Smooth muscle cell (in vitro differentiated cells): ENCODE measurements around the gene WDR47. TPM values are rescaled to one million over a fixed set of nuclear protein-coding genes. Genes with fewer than 3 reads are reported as not detected.
"Not testable (repeated sequence)": the region's sequence is repeated elsewhere in the genome, so short reads cannot be mapped to it uniquely, and the experiment has no call there.

Source experiments
- DNase-seq: peaks from one replicate; lab custom pipeline; 2025; ENCODE audit not compliant: unreplicated experiment; lab: John Stamatoyannopoulos, UW
- H2AFZ ChIP-seq: fragments of 200-600 bp; sonication (generic); 2 replicates; pipeline ENCODE4 v1.6.0; 2016; ENCODE audit warnings: antibody characterized with exemption, low read depth, mild to moderate bottlenecking
- H3F3A ChIP-seq: fragments of 200-600 bp; sonication (generic); 2 replicates; pipeline ENCODE4 v1.6.0; 2017; ENCODE audit warnings: antibody characterized with exemption, low read depth
- H3K27ac ChIP-seq: fragments of 200-600 bp; sonication (generic); 2 replicates; pipeline ENCODE4 v1.5.1; 2016; ENCODE audit warnings: low read depth, mild to moderate bottlenecking
- H3K27me3 ChIP-seq: fragments of 200-600 bp; sonication (generic); 2 replicates; pipeline ENCODE4 v1.6.1; 2016; ENCODE audit warnings: low read depth, mild to moderate bottlenecking
- H3K36me3 ChIP-seq: fragments of 200-600 bp; sonication (generic); 2 replicates; pipeline ENCODE4 v1.5.1; 2016; ENCODE audit warnings: low read depth
- H3K4me1 ChIP-seq: fragments of 200-600 bp; sonication (generic); 2 replicates; pipeline ENCODE4 v1.5.1; 2016; ENCODE audit warnings: low read depth
- H3K4me2 ChIP-seq: fragments of 200-600 bp; sonication (generic); 2 replicates; pipeline ENCODE4 v1.6.0; 2016; ENCODE audit warnings: mild to moderate bottlenecking
- H3K4me3 ChIP-seq: fragments of 200-600 bp; sonication (generic); 2 replicates; pipeline ENCODE4 v1.5.1; 2016; ENCODE audit warnings: mild to moderate bottlenecking
- H3K79me2 ChIP-seq: fragments of 200-600 bp; sonication (generic); 2 replicates; pipeline ENCODE4 v1.6.0; 2016; ENCODE audit warnings: low read depth, mild to moderate bottlenecking
- H3K9ac ChIP-seq: fragments of 200-600 bp; sonication (generic); 2 replicates; pipeline ENCODE4 v1.6.0; 2016; ENCODE audit warnings: low read depth
- H3K9me3 ChIP-seq: fragments of 200-600 bp; sonication (generic); replicated peaks from 2 replicates; pipeline ENCODE4 v1.5.1; 2016; ENCODE audit warnings: low read depth
- H4K20me1 ChIP-seq: fragments of 200-600 bp; sonication (generic); 2 replicates; pipeline ENCODE4 v1.6.0; 2016; ENCODE audit warnings: low read depth
- WGBS: methylation state at CpG from one replicate; pipeline ENCODE4 v1.1.7; 2016; ENCODE audit warnings: low lambda C conversion rate; 5-methylcytosine and 5-hydroxymethylcytosine counted together
- polyA plus RNA-seq: library from polyadenylated mRNA; unstranded; fragments of >200 nt; fragmentation: Nextera tagmentation; extraction: Ambion mirVana; gene quantifications from 2 replicates; pipeline ENCODE4 v1.2.1, GENCODE V29; 2016
- total RNA-seq: library from RNA; depleted of rRNA; stranded (reverse); fragments of >200 nt; gene quantifications from 2 replicates; pipeline ENCODE4 v1.2.3, GENCODE V29; 2014
- TF ChIP-seq, protein P1 (sequence below): fragments of 200-600 bp; sonication (generic); IDR thresholded peaks from 2 replicates; pipeline ENCODE4 v1.5.1; 2017; ENCODE audit warnings: borderline replicate concordance, mild to moderate bottlenecking, antibody characterized with exemption; ENCODE audit not compliant: insufficient read depth, poor library complexity, severe bottlenecking

Gene WDR47
- total and polyA plus RNA-seq, 2 experiments from 2014 or later: 5.8 to 16.0 TPM

DNA sequence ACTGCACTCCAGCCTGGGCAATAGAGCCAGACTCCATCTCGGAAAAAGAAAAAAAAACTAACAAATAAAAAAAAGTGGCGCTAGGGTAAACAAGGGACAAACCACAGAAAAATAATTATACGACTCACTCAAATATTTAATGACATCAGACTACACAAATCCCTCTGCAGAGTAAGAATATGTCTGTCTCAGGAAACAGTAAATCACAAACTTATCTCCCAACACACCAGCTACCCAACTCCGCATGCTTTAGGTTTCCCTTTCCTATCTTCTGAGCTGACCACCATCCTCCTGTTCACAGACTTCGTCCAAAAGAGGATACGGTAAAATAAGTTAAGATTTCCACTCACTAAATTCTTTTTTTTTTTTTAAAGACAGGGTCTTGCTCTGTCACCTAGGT lies 16.2 kb downstream of the WDR47 start:
- Histone ChIP-seq H3F3A (no peaks in the 10 kb centered on the region), H3K4me2 (no peak overlapping the region), H3K9ac (no peak overlapping the region), H2AFZ (no peak overlapping the region), H4K20me1 (peaks cover 13% of the 10 kb centered on the region), H3K27ac (no peak overlapping the region), H3K27me3 (no peaks in the 10 kb centered on the region), H3K79me2 (peaks cover 45% of the 10 kb centered on the region), H3K4me1 (no peaks in the 10 kb centered on the region), H3K4me3 (no peak overlapping the region), H3K36me3 (no peaks in the 10 kb centered on the region), H3K9me3 (no peaks in the 10 kb centered on the region)
- WGBS: 71% methylated on average over 6 of the region's 6 CpGs
- TF ChIP-seq, protein P1, sequence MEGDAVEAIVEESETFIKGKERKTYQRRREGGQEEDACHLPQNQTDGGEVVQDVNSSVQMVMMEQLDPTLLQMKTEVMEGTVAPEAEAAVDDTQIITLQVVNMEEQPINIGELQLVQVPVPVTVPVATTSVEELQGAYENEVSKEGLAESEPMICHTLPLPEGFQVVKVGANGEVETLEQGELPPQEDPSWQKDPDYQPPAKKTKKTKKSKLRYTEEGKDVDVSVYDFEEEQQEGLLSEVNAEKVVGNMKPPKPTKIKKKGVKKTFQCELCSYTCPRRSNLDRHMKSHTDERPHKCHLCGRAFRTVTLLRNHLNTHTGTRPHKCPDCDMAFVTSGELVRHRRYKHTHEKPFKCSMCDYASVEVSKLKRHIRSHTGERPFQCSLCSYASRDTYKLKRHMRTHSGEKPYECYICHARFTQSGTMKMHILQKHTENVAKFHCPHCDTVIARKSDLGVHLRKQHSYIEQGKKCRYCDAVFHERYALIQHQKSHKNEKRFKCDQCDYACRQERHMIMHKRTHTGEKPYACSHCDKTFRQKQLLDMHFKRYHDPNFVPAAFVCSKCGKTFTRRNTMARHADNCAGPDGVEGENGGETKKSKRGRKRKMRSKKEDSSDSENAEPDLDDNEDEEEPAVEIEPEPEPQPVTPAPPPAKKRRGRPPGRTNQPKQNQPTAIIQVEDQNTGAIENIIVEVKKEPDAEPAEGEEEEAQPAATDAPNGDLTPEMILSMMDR: no peak
- DNase-seq: no peak

DNA sequence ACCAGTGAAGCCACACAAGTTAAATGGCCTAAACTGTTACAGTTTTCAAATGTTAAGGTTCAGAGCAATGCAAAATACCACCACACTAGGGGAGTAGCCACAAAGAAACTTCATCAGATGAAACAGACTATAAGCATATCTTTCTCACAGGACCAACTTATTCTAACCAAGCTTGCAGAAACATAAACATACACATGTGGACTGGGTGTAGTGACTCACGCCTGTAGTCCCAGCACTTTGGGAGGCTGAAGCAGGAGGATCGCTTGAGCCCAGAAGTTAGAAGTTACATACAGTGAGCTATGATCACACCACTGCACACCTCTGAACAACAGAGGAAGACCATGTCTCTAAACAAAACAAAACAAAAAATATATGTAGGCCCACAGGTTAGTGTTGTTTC lies 17.3 kb downstream of the WDR47 start:
- H3K4me2 ChIP-seq: no peak overlapping the region
- WGBS: 90% methylated on average over 2 of the region's 2 CpGs
- H3K27me3 ChIP-seq: no peaks in the 10 kb centered on the region
- H3K79me2 ChIP-seq: peaks cover 36% of the 10 kb centered on the region
- TF ChIP-seq, protein P1: no peak
- no peaks in the 10 kb centered on the region for H3F3A ChIP-seq
- H3K4me3 ChIP-seq: no peak overlapping the region
- H4K20me1 ChIP-seq: peaks cover 5% of the 10 kb centered on the region
- no peak overlapping the region for H3K9ac ChIP-seq
- no peak for DNase-seq
- no peak overlapping the region for H2AFZ ChIP-seq
- no peaks in the 10 kb centered on the region for H3K4me1 ChIP-seq
- no peak overlapping the region for H3K27ac ChIP-seq
- H3K9me3 ChIP-seq: no peaks in the 10 kb centered on the region
- H3K36me3 ChIP-seq: no peaks in the 10 kb centered on the region

DNA sequence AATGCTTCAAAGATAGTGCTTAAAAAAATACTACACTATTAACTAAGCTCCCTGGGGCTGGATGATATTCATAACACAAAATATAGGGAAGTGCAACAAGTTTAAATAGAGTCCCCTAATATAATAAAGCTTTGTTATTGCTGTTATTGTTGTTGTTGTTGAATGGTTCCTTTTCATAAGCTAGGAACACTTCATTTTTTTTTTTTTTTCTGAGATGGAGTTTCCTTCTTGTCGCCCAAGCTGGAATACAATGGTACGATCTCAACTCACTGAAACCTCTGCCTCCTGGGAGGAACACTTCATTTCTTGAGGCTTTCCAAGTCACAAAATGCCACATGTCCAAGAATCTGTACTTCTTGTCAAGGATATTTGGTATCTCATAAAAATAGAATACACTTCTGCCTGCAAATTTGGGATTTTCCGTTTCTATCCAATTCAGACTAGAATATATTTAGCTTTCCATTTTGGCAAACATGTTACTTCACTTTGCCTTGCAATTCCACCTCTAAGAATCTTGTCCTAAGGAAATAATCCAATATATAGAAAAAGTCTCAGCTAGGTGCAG lies 21.1 kb downstream of the WDR47 start:
- H3K4me1 ChIP-seq: no peaks in the 10 kb centered on the region
- no peak overlapping the region for H2AFZ ChIP-seq
- no peak for DNase-seq
- H3K79me2 ChIP-seq: peaks cover 4% of the 10 kb centered on the region
- no peak overlapping the region for H3K4me2 ChIP-seq
- H3F3A ChIP-seq: no peaks in the 10 kb centered on the region
- H3K9ac ChIP-seq: no peak overlapping the region
- TF ChIP-seq, protein P1: no peak
- H3K4me3 ChIP-seq: no peak overlapping the region
- H4K20me1 ChIP-seq: peaks cover 5% of the 10 kb centered on the region
- no peaks in the 10 kb centered on the region for H3K27me3 ChIP-seq
- H3K27ac ChIP-seq: no peak overlapping the region
- peaks cover 3% of the 10 kb centered on the region for H3K9me3 ChIP-seq
- 91% methylated on average over 3 of the region's 3 CpGs for WGBS
- no peaks in the 10 kb centered on the region for H3K36me3 ChIP-seq

DNA sequence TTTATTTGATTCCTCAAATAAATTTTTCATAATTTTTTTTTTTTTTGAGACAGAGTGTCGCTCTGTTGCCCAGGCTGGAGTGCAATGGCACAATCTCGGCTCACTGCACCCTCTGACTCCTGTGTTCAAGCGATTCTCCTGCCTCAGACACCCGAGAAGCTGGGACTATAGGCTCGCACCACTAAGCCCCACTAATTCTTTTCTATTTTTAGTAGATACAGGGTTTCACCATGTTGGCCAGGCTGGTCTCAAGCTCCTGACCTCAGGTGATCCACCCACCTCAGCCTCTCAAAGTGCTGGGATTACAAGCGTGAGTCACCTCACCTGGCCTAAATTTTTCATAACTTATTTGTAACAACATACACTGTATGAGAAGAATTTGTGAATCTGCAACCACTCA lies 24.2 kb downstream of the WDR47 start:
- not testable (repeated sequence) for H2AFZ ChIP-seq, H3K4me3 ChIP-seq, H3K27me3 ChIP-seq, H3K9me3 ChIP-seq, H3F3A ChIP-seq, H4K20me1 ChIP-seq, H3K79me2 ChIP-seq, H3K4me1 ChIP-seq, H3K4me2 ChIP-seq, H3K36me3 ChIP-seq, H3K27ac ChIP-seq, DNase-seq, H3K9ac ChIP-seq
- WGBS: 94% methylated on average over 6 of the region's 6 CpGs
